ENCODE measurements around the gene IL1R2.
"Not testable (repeated sequence)": the region's sequence is repeated elsewhere in the genome, so short reads cannot be mapped to it uniquely, and the experiment has no call there.

GRCh38 chr2:102002909-102003308, 11.1 kb downstream of the IL1R2 start:
- TF ChIP-seq CTCF (conservative IDR thresholded peaks at IDR 0.05; ENCODE audit: low read length); EZH2phosphoT487 (IDR thresholded peaks at IDR 0.05; ENCODE audit: borderline replicate concordance, low read depth, low read length): not testable (repeated sequence)

Measured in OCI-LY7 (cell line).